ENCODE data around the gene COX6B2. TPM values are rescaled to one million over a fixed set of nuclear protein-coding genes. Genes with fewer than 3 reads are reported as not detected.

Gene COX6B2
- total RNA-seq, 1 experiment from 2014 or later, result 5.6 TPM

- ATAC-seq (peak; percentile 28), DNase-seq (ENCODE audit: low read depth, low spot score) (no peak)
- intact Hi-C loops (cut with micrococcal nuclease; ENCODE audit: unreplicated experiment) (no loop called here), in situ Hi-C loops (cut with HindIII; ENCODE audit: low pct_unique_long_range_greater_than_20kb, low sequenced_read_pairs) (no loop called here)
- Histone ChIP-seq H3K36me3 (ENCODE audit: control insufficient read depth, insufficient read depth, low read length) (peaks cover 22% of the 10 kb centered on the region), H3K4me1 (ENCODE audit: control insufficient read depth, insufficient read depth, low read length) (peaks cover 30% of the 10 kb centered on the region), H3K9me3 (ENCODE audit: control insufficient read depth, insufficient read depth, low read depth, low read length) (no peaks in the 10 kb centered on the region), H3K27ac (ENCODE audit: low read length) (peak within 1 kb of the TSS; percentile 97), H3K4me3 (ENCODE audit: low read depth in 2 of 2, low read length in 2 of 2) (peak within 1 kb of the TSS; percentile 75 to 98), H3K27me3 (ENCODE audit: control insufficient read depth, insufficient read depth, low read length) (no peaks in the 10 kb centered on the region)
- TF ChIP-seq REST (IDR thresholded peaks at IDR 0.05; ENCODE audit: insufficient read depth in 1 of 2, low read depth in 2 of 2, low read length in 1 of 2) (no peak), POLR2AphosphoS5 (IDR thresholded peaks at IDR 0.05; ENCODE audit: low read depth, low read length) (peak; percentile 17; the same call in 1 of the 2 replicates)
- CTCF ChIA-PET, result interaction anchor here (0.6 to 1.4 kb wide), 6 partner anchors 70 to 909 kb away, joined by 3 to 7 read pairs (median 6); no protein-coding TSS in a partner anchor
- no TSS peak for BruUV-seq (replicated peaks)
- POLR2A ChIA-PET, result interaction anchor here (0.6 to 1.4 kb wide), 4 partner anchors 33 to 280 kb away, joined by 3 read pairs; partner anchors contain the start of gene KMT5C
Observed at GRCh38 chr19:55384131-55384919, 29.8 kb upstream of the COX6B2 start, which contains the start of gene TMEM238. Gene TMEM238, minus strand, starts transcription at chr19:55384292. Its CDS starts 33 bp downstream, at chr19:55384259.

GRCh38 chr19:55383279-55384130 is 29.0 kb upstream of the COX6B2 start:
- CTCF ChIA-PET, result interaction anchor here (0.5 to 1.4 kb wide), 8 partner anchors 71 to 908 kb away, joined by 3 to 7 read pairs (median 4); no protein-coding TSS in a partner anchor
- POLR2A ChIA-PET, result interaction anchor here (0.6 to 1.4 kb wide), 3 partner anchors 44 to 434 kb away, joined by 3 to 7 read pairs (median 3); partner anchors contain the start of gene KMT5C

More at GRCh38 chr19:55383279-55384130, 29.0 kb upstream of the COX6B2 start:
- peaks cover 21% of the 10 kb centered on the region for H3K4me1 ChIP-seq (ENCODE audit: control insufficient read depth, insufficient read depth, low read length)
- ATAC-seq, result peak; percentile 63
- peak overlapping the region; percentile 75 to 98 for H3K4me3 ChIP-seq (ENCODE audit: low read depth in 2 of 2, low read length in 2 of 2)
- no peaks in the 10 kb centered on the region for H3K27me3 ChIP-seq (ENCODE audit: control insufficient read depth, insufficient read depth, low read length)
- no peaks in the 10 kb centered on the region for H3K9me3 ChIP-seq (ENCODE audit: control insufficient read depth, insufficient read depth, low read depth, low read length)
- intact Hi-C loops (cut with micrococcal nuclease; ENCODE audit: unreplicated experiment), result no loop called here
- H3K36me3 ChIP-seq (ENCODE audit: control insufficient read depth, insufficient read depth, low read length), result peaks cover 16% of the 10 kb centered on the region
- DNase-seq (ENCODE audit: low read depth, low spot score), result no peak
- TF ChIP-seq CTCF (IDR thresholded peaks at IDR 0.05) (no peak), POLR2AphosphoS5 (IDR thresholded peaks at IDR 0.05; ENCODE audit: low read depth, low read length) (0 out of 2 replicates have a peak, but pooled peaks have one; percentile 48), REST (IDR thresholded peaks at IDR 0.05; ENCODE audit: insufficient read depth in 1 of 2, low read depth in 2 of 2, low read length in 1 of 2) (no peak)
- BruUV-seq (replicated peaks), result TSS peak; percentile 63
- peak overlapping the region; percentile 45 for H3K27ac ChIP-seq (ENCODE audit: low read length)
- in situ Hi-C loops (cut with HindIII; ENCODE audit: low pct_unique_long_range_greater_than_20kb, low sequenced_read_pairs), result no loop called here

Data from Panc1 (cell line).